ENCODE data around the gene SOBP. TPM values are rescaled to one million over a fixed set of nuclear protein-coding genes. Genes with fewer than 3 reads are reported as not detected.

The SOBP gene
- total and polyA plus RNA-seq, 10 donors = 0.87 to 7.8 (median 4.9) TPM

DNA sequence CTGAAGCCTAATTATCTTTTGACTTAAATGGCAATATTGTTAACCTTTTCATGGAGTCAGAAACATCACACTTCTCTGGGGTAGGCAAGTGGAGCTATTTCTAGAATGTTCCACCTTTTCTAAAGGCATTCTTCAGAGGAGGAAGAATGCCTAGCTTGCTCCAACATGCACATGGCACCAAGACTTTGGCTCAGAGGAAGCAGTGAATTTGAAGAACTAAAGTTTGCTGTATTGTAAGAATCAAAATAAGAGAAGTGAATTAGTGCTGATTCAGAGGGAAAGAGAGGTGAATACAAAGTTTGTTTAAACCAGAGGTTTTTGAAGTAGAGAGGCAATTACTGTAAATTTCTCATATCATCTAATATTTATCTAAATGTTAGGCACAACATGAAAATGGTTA is 92.2 kb downstream of the SOBP start:
- Histone ChIP-seq H3K4me3 (no peak overlapping the region), H3K27ac (no peak overlapping the region), H3K4me1 (no peaks in the 10 kb centered on the region), H3K9me3 (no peaks in the 10 kb centered on the region), H3K27me3 (replicated peaks in 1 of 7) (no peaks in the 10 kb centered on the region), H3K36me3 (no peaks in the 10 kb centered on the region)
- intact Hi-C loops (cut with DNase I; ENCODE audit: low total_unique reads) = no loop called here
- DNase-seq = no peak
- no peak for TF ChIP-seq CTCF (IDR thresholded peaks at IDR 0.05 in 8 of 11, conservative IDR thresholded peaks at IDR 0.05 in 3 of 11)
- TF ChIP-seq POLR2AphosphoS5 (IDR thresholded peaks at IDR 0.05) = no peak
- no peak for TF ChIP-seq POLR2A (IDR thresholded peaks at IDR 0.05)

DNA sequence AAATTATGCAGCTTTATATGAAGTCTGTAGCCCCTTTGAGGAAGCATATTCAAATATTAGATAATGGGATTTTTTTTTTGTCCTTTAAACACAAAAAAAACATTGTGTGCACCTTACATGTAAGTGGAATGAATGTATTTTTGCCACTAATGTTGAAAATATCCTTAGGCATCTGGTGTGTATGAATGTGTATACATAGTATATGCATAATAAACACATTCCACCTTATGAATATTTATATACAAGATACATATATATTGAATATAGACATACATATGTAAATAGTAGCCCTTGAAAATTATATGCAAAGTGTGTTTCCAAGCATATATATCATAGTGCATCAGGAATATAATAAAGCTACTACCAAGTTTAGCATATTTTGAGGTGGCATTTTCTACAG is 94.8 kb downstream of the SOBP start:
- H3K4me1 ChIP-seq = no peaks in the 10 kb centered on the region
- DNase-seq = no peak
- no peaks in the 10 kb centered on the region for H3K27me3 ChIP-seq (replicated peaks in 1 of 7)
- H3K36me3 ChIP-seq = no peaks in the 10 kb centered on the region
- TF ChIP-seq CTCF (IDR thresholded peaks at IDR 0.05 in 8 of 11, conservative IDR thresholded peaks at IDR 0.05 in 3 of 11) (no peak), POLR2A (IDR thresholded peaks at IDR 0.05) (no peak), POLR2AphosphoS5 (IDR thresholded peaks at IDR 0.05) (no peak)
- no peak overlapping the region for H3K4me3 ChIP-seq
- intact Hi-C loops (cut with DNase I; ENCODE audit: low total_unique reads) = no loop called here
- H3K27ac ChIP-seq = no peak overlapping the region
- no peaks in the 10 kb centered on the region for H3K9me3 ChIP-seq

GRCh38 chr6:107585815-107586435 is 96.0 kb downstream of the SOBP start:
- no peaks in the 10 kb centered on the region for H3K36me3 ChIP-seq
- H3K9me3 ChIP-seq = no peaks in the 10 kb centered on the region
- TF ChIP-seq POLR2AphosphoS5 (IDR thresholded peaks at IDR 0.05) = no peak
- TF ChIP-seq POLR2A (IDR thresholded peaks at IDR 0.05) = no peak
- WGBS, 5 donors = 85 to 97% (median 92%) methylated on average over 5 of the region's 5 CpGs
- intact Hi-C loops (cut with DNase I; ENCODE audit: low total_unique reads) = no loop called here
- no peaks in the 10 kb centered on the region for H3K27me3 ChIP-seq (replicated peaks in 1 of 7)
- DNase-seq = no peak
- no peak overlapping the region for H3K27ac ChIP-seq
- H3K4me3 ChIP-seq = no peak overlapping the region
- no peaks in the 10 kb centered on the region for H3K4me1 ChIP-seq

DNA sequence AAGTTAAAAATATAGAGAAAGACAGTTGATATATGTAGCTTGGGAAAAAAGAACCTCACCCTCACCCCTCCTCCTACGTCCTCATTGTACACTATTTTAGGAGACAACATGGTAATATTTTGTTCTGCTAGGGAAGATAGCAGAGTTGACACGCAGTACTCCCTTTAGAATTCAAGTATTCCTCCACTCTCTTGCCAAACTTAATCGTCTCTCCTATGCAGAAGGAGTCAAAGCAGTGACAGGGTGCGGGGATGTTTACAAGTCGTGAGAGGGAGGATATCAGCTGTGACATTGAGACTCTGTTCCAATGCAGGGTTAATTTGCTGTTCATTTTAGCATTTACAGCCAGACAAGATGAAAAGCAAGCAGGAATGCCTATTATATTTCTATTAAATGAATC is 97.5 kb downstream of the SOBP start:
- no peaks in the 10 kb centered on the region for H3K27me3 ChIP-seq (replicated peaks in 1 of 7)
- DNase-seq = no peak
- WGBS, 5 donors = 68 to 85% (median 80%) methylated on average over 5 of the region's 5 CpGs

More for the DNA sequence above, 97.5 kb downstream of the SOBP start:
- no peak overlapping the region for H3K4me3 ChIP-seq
- no peak overlapping the region for H3K27ac ChIP-seq
- no peak for TF ChIP-seq POLR2AphosphoS5 (IDR thresholded peaks at IDR 0.05)
- TF ChIP-seq CTCF (IDR thresholded peaks at IDR 0.05 in 8 of 11, conservative IDR thresholded peaks at IDR 0.05 in 3 of 11) = no peak
- TF ChIP-seq POLR2A (IDR thresholded peaks at IDR 0.05) = no peak
- no peaks in the 10 kb centered on the region for H3K9me3 ChIP-seq
- intact Hi-C loops (cut with DNase I; ENCODE audit: low total_unique reads) = no loop called here
- H3K36me3 ChIP-seq = no peaks in the 10 kb centered on the region
- no peaks in the 10 kb centered on the region for H3K4me1 ChIP-seq
